Transverse colon (tissue), 3 donors: ENCODE data around the gene RBP3.

ENCODE experiments used
- EP300 ChIP-seq: sonication (generic); formaldehyde crosslinking; IDR thresholded peaks from one replicate; pipeline ENCODE4 v1.6.1; 2017; ENCODE audit warnings: antibody characterized with exemption, low read depth
- POLR2AphosphoS5 ChIP-seq, 3 donors: sonication (generic); formaldehyde crosslinking; IDR thresholded peaks; one replicate each; pipeline ENCODE4 v1.6.1; 2016; ENCODE audit warnings: antibody characterized with exemption in 3 of 3

DNA sequence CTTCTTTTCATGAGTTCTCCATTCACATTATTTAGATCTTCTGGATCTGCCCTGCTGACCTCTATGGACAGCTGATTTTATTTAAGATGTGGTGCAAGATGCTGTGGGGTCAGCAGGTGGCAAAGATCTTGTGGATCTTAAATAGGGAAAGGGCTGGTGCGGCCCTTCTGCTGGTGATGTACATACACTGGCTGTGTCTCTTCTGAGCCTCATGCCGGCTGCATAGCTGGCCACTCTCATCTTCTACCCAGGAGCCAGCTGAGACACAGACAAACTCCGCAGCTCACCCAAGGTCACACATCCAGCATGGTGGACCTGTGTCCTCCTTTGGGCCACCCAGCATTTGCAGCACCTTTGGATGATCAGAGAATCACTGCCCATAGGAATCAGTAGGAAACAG, 9.7 kb downstream of the RBP3 start:
- TF ChIP-seq POLR2AphosphoS5 (IDR thresholded peaks at IDR 0.05) (no peak), EP300 (no peak)
